ENCODE results near the gene SLIT1.
"Not testable (repeated sequence)": the region's sequence is repeated elsewhere in the genome, so short reads cannot be mapped to it uniquely, and the experiment has no call there.

SLIT1 gene

GRCh38 chr10:97089209-97089870 is 96.4 kb downstream of the SLIT1 start:
- no peak for FAIRE-seq
- no peak for DNase-seq (ENCODE audit: insufficient read length, low spot score)

- DNase-seq (ENCODE audit: insufficient read length, low spot score) (no peak), FAIRE-seq (no peak)
Observed at GRCh38 chr10:97087296-97087695, 98.5 kb downstream of the SLIT1 start.

- no peak for FAIRE-seq
- no peak for DNase-seq (ENCODE audit: insufficient read length, low spot score)
Observed at GRCh38 chr10:97086530-97086929, 99.2 kb downstream of the SLIT1 start.

- FAIRE-seq (no peak), DNase-seq (ENCODE audit: insufficient read length, low spot score) (no peak)
Observed at GRCh38 chr10:97083228-97083829, 102.4 kb downstream of the SLIT1 start.

DNA sequence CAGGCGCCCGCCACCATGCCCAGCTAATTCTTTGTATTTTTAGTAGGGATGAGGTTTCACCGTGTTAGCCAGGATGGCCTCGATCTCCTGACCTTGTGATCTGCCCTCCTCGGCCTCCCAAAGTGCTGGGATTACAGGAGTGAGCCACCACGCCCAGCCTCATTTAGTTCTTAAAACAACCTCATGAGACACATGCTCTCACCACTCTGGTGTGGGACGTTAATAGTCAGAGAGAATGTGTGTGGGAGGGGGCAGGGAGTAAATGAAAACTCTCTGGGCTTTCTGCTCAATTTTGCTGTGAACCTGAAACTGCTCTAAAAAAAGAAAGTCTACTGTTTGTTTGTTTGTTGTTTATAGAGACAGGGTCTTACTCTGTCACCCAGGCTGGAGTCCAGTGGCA is 103.2 kb downstream of the SLIT1 start:
- not testable (repeated sequence) for DNase-seq (ENCODE audit: insufficient read length, low spot score); FAIRE-seq

GRCh38 chr10:97081621-97082235 is 104.0 kb downstream of the SLIT1 start:
- peak; percentile 82 for DNase-seq (ENCODE audit: insufficient read length, low spot score)
- peak; percentile 73 for FAIRE-seq

DNA sequence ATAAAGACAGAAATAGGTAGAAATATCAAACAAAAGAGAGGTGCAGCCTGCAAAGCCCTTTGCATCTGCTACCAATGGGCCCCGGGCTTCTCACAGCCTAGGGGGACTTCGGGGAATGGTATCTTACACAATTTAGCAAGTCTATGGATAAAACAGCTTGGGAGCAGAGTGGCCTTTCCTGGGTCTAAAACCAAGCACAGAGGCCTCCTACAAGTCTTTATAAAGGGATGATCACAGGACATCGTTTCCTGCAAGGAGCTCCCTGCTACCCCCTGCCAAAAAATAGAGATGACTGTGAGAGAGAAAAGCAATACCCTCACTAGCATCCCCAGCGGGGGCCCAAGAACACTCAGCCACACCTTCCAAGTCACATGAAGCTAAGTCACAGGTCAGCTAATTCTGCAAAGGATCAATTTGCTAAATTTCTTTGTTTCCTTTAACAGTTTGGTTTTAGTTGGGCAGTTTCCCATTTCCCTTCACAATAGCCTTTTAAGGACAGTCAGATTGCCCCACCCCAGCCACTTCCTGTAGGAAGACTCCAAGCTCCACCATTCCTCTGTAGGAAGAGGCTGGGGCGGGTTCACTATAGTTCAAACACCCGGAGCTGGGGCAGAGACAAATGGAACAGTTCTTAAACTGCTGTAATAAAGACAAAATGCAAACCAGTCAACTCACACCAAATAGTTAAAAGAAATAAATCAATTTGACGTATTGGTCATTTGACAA is 105.5 kb downstream of the SLIT1 start:
- FAIRE-seq (no peak), DNase-seq (ENCODE audit: insufficient read length, low spot score) (no peak)

DNA sequence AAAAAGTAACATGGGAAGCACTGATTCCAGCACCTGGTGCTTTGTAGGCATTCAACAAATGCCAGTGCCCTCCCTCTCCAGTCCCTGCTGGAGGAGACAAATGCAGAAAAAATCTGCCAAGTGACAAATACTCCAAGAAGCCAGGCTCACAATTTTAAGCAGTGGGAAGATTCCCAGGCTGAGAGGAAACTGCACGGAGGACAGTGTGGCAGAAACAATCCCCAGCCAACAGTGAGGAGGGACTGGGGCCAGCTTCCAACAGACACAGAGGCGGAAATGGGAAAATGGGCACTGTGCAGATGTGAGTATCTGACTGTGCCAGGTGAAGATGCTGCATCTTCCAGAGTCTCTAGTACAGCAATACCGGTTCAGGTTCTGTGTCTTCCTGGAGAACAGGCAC is 106.3 kb downstream of the SLIT1 start:
- DNase-seq (ENCODE audit: insufficient read length, low spot score) = no peak
- FAIRE-seq = no peak

GRCh38 chr10:97078938-97079445 is 106.8 kb downstream of the SLIT1 start:
- no peak for FAIRE-seq
- no peak for DNase-seq (ENCODE audit: insufficient read length, low spot score)

DNA sequence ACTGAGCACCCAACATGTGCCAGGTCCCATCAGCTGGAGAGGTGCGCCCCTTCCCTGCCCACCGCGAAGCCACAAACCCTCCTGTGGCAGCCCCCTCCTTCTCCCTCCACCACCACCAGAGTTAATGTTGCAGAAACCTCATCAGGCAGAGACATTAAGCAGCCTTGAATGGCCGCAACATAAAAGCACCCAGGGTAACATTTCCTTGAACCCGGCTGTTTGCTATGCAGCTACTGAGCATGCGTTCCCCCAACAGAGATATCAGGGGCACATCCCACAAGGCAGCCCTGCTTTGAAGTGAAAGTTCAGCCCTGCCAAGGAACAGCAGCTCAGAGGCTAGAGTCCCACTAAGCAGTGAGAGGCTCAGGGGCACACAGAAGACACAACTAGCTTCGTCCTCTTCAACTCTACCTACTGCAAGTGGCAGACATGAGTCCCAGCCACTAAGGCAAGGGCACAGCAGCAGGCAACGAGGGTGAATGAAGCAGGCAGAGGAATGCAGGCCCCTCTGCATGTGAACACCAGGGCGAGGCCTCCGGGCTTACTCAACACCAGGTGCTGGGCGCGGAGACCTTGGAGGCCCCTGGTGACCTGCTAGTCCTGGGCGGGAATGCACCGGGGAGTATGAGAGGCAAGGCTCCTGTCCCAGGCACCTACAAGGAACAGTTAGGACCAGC is 107.4 kb downstream of the SLIT1 start:
- no peak for FAIRE-seq
- DNase-seq (ENCODE audit: insufficient read length, low spot score) = no peak

- DNase-seq (ENCODE audit: insufficient read length, low spot score) (no peak), FAIRE-seq (no peak)
Observed at GRCh38 chr10:97076781-97077180, 109.0 kb downstream of the SLIT1 start.

GRCh38 chr10:97075961-97076525 is 109.7 kb downstream of the SLIT1 start:
- FAIRE-seq (no peak), DNase-seq (ENCODE audit: insufficient read length, low spot score) (no peak)

DNA sequence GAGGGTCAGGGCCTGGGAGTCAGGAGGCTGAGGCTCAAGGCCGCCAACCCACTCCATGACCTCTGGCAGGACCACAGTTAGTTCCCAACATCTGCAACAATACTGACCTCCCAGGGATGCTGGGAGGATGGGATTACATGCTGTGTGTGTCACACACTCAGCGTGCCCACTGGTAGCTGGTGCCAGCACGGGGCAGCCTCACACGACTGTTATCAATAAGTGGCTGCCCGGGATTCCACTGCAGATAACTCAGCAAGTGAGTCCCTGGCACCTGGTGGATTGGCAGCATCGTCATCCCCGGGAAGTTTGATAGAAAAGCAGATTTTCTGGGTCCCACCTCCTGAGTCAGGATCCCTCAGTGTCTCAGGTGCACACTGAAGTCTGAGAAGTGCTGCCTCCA is 110.3 kb downstream of the SLIT1 start:
- FAIRE-seq = no peak
- no peak for DNase-seq (ENCODE audit: insufficient read length, low spot score)

GRCh38 chr10:97074256-97075145 is 111.3 kb downstream of the SLIT1 start:
- no peak for FAIRE-seq
- no peak for DNase-seq (ENCODE audit: insufficient read length, low spot score)

DNA sequence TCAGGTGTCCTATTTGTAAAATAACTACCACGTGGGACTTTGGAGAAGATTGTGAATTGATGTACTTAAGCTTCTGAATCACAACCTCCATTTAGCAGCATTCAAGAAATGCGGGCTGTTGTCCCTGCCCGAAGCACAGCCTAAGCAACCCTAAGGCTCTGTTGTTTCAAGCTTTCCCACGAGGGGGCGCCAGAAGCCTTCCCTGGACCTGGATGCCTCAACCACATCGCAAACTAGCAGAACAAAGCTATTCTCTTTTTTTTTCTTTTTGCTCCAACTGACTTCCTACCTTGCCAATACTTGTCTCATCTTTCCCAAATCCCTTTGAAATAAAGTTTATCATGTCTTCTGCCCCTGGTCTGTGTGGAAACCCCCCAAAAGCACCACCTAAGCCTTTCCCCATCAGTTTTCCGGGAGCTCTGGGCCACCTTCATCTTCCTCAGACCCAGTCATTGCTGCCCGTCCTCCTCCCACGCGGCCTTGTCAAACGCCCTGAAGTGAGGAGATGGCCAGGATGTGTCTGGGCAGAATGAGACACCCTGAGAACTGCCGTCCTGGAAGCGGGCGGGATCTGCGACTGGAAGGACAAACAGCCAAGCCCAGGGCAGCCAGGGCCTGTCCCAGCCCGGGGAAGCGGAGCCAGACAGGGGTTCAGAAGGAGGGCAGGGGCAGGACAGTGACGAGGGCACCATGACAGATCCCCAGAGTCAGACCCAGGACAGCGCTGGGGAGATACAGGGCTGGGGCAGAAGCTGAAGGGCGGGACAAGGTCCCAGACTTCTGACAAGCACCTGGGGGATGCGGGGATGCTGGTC is 112.7 kb downstream of the SLIT1 start:
- FAIRE-seq = peak; percentile 92

GRCh38 chr10:97071496-97071895 is 114.3 kb downstream of the SLIT1 start:
- DNase-seq (ENCODE audit: insufficient read length, low spot score) = no peak
- no peak for FAIRE-seq

More for the DNA sequence above, 112.7 kb downstream of the SLIT1 start:
- peak; percentile 83 for DNase-seq (ENCODE audit: insufficient read length, low spot score)

- DNase-seq (ENCODE audit: insufficient read length, low spot score) (no peak), FAIRE-seq (no peak)
Observed at GRCh38 chr10:97069576-97070362, 116.0 kb downstream of the SLIT1 start.

DNA sequence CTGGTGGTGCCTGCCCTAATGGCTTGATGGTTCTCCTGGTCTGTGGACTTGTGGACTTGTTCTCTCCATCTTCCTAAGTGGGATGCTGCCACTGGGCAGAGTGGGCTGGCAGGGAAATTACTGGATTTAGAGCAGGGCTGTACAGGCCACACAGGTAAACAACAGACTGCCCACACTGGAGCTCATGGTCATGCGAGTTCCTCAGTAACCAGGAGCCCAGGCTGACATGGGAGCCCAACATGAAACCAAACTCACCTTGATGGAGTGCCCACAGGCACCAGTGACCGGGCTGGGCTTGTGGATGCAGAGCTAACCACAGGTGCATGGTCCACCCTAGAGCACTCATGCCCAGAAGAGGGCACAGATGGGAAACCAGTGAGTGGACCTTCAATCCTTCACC is 116.7 kb downstream of the SLIT1 start:
- DNase-seq (ENCODE audit: insufficient read length, low spot score) (no peak), FAIRE-seq (no peak)
